MM.1S (cell line): ENCODE data around the gene HPGDS.
"Not testable (repeated sequence)": the region's sequence is repeated elsewhere in the genome, so short reads cannot be mapped to it uniquely, and the experiment has no call there.

Experiments used
- DNase-seq: peaks from one replicate; pipeline ENCODE4 v3.0.0-alpha.2; 2015
- H2AFZ ChIP-seq: fragments of 300-600 bp; sonication (generic); 2 replicates; pipeline ENCODE4 v1.6.0; 2016; ENCODE audit warnings: antibody characterized with exemption, low read length
- H3F3A ChIP-seq: fragments of 300-600 bp; sonication (generic); 2 replicates; pipeline ENCODE4 v1.6.1; 2016; ENCODE audit warnings: mild to moderate bottlenecking, antibody characterized with exemption, low read length, moderate library complexity, mixed read lengths; ENCODE audit not compliant: insufficient read depth
- H3K27ac ChIP-seq: fragments of 300-600 bp; sonication (generic); 2 replicates; pipeline ENCODE4 v1.5.1; 2016; ENCODE audit warnings: mild to moderate bottlenecking, low read length
- H3K27me3 ChIP-seq: fragments of 300-600 bp; sonication (generic); replicated peaks from 2 replicates; pipeline ENCODE4 v1.6.0; 2016; ENCODE audit warnings: low read length; ENCODE audit not compliant: insufficient read depth
- H3K36me3 ChIP-seq: fragments of 300-600 bp; sonication (generic); replicated peaks from 2 replicates; pipeline ENCODE4 v1.6.1; 2016; ENCODE audit warnings: mild to moderate bottlenecking, low read length, mixed read lengths; ENCODE audit not compliant: insufficient read depth
- H3K4me1 ChIP-seq: fragments of 300-600 bp; sonication (generic); 2 replicates; pipeline ENCODE4 v1.6.1; 2016; ENCODE audit warnings: low read length, mixed read lengths
- H3K4me2 ChIP-seq: fragments of 300-600 bp; sonication (generic); 2 replicates; pipeline ENCODE4 v1.6.0; 2016; ENCODE audit warnings: low read depth, low read length
- H3K4me3 ChIP-seq: fragments of 300-600 bp; sonication (generic); 2 replicates; pipeline ENCODE4 v1.5.1; 2016; ENCODE audit warnings: low read length, mixed read lengths
- H3K79me2 ChIP-seq: fragments of 300-600 bp; sonication (generic); 2 replicates; pipeline ENCODE4 v1.6.1; 2016; ENCODE audit warnings: mixed run types, low read length, mixed read lengths
- H3K9ac ChIP-seq: fragments of 300-600 bp; sonication (generic); 2 replicates; pipeline ENCODE4 v1.6.1; 2016; ENCODE audit warnings: low read length, mixed read lengths
- H3K9me2 ChIP-seq: fragments of 300-600 bp; sonication (generic); replicated peaks from 2 replicates; pipeline ENCODE4 v1.6.1; 2016; ENCODE audit warnings: mild to moderate bottlenecking, low read length, mixed read lengths; ENCODE audit not compliant: insufficient read depth
- H3K9me3 ChIP-seq: fragments of 300-600 bp; sonication (generic); replicated peaks from 2 replicates; pipeline ENCODE4 v1.6.1; 2016; ENCODE audit warnings: mild to moderate bottlenecking, low read length, mixed read lengths; ENCODE audit not compliant: insufficient read depth
- H4K20me1 ChIP-seq: fragments of 300-600 bp; sonication (generic); 2 replicates; pipeline ENCODE4 v1.6.1; 2016; ENCODE audit warnings: mild to moderate bottlenecking, low read length, moderate library complexity, mixed read lengths; ENCODE audit not compliant: insufficient read depth
- EZH2 ChIP-seq: fragments of 300-600 bp; sonication (generic); optimal IDR thresholded peaks from 2 replicates; pipeline ENCODE3; 2017; ENCODE audit warnings: low read depth, mild to moderate bottlenecking, antibody characterized with exemption, low read length, mixed read lengths
- EZH2phosphoT487 ChIP-seq: fragments of 300-600 bp; sonication (generic); IDR thresholded peaks from 2 replicates; pipeline ENCODE4 v1.6.1; 2018; ENCODE audit warnings: antibody characterized with exemption, low read length
- TF ChIP-seq, protein P1 (sequence below): fragments of 300-600 bp; sonication (generic); IDR thresholded peaks from 2 replicates; pipeline ENCODE4 v1.5.1; 2016; ENCODE audit warnings: antibody characterized with exemption, low read length, mixed read lengths

Gene HPGDS

DNA sequence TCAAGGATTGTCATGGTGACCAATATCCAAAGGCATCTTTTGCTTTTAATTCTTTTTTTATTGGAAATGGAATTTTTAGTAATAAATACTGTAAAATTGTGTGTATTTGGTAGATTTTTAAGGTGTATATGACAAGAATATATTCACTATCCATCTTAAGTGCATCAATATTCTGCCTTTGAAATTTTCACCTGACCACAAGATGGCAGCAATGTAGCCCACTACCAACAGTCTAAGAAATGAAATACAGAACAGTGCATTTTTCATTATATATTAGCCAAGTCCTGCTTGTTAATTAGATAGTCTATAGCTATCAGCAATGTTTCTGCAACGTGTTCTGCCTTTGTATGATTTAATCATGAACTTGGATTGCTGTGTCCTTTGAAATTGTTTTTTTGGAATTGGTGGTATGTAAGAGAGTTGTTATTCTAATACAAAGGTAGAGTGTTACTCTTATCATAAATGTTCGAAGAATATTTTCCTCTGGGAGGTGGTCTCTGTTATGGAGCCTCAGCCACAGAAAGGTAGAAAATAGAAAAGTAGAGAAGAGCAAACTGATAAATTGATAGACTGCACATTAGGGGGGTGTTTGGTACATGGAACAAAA, 38.2 kb downstream of the HPGDS start:
- H3K4me2 ChIP-seq = no peak overlapping the region
- no peak overlapping the region for H3K4me3 ChIP-seq
- H3K79me2 ChIP-seq = no peaks in the 10 kb centered on the region
- H3K9me2 ChIP-seq = no peaks in the 10 kb centered on the region
- no peak overlapping the region for H3K9ac ChIP-seq
- peak; percentile 34 for DNase-seq
- H3F3A ChIP-seq = no peaks in the 10 kb centered on the region
- no peak overlapping the region for H3K27ac ChIP-seq
- no peaks in the 10 kb centered on the region for H4K20me1 ChIP-seq
- H3K36me3 ChIP-seq = no peaks in the 10 kb centered on the region
- no peaks in the 10 kb centered on the region for H3K4me1 ChIP-seq
- H2AFZ ChIP-seq = no peak overlapping the region
- H3K9me3 ChIP-seq = no peaks in the 10 kb centered on the region
- H3K27me3 ChIP-seq = no peaks in the 10 kb centered on the region
- TF ChIP-seq, protein P1, sequence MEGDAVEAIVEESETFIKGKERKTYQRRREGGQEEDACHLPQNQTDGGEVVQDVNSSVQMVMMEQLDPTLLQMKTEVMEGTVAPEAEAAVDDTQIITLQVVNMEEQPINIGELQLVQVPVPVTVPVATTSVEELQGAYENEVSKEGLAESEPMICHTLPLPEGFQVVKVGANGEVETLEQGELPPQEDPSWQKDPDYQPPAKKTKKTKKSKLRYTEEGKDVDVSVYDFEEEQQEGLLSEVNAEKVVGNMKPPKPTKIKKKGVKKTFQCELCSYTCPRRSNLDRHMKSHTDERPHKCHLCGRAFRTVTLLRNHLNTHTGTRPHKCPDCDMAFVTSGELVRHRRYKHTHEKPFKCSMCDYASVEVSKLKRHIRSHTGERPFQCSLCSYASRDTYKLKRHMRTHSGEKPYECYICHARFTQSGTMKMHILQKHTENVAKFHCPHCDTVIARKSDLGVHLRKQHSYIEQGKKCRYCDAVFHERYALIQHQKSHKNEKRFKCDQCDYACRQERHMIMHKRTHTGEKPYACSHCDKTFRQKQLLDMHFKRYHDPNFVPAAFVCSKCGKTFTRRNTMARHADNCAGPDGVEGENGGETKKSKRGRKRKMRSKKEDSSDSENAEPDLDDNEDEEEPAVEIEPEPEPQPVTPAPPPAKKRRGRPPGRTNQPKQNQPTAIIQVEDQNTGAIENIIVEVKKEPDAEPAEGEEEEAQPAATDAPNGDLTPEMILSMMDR = peak; percentile 61
- TF ChIP-seq EZH2phosphoT487 (no peak), EZH2 (no peak)

DNA sequence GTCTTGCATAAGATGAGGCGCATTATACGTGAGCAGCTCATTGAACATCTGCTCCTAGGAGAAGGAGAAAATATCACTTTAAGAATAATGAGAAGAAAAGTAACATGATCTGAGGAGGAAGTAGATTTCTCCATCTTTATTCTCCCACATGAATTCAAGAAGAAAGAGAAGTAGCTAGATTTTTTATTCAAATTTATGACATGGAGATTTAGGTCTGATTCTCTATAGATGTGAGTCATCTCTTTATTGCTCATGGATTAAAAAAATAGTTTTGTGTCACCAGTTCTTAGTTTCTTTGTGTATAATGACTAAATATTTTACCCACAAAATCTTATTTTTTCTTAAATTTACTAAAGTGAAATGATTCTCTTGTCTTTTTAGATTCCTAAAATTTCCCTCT, 40.4 kb downstream of the HPGDS start:
- Histone ChIP-seq H3K27me3 (no peaks in the 10 kb centered on the region), H3K9ac (no peak overlapping the region), H3K9me3 (no peaks in the 10 kb centered on the region), H3K27ac (no peak overlapping the region), H3K4me1 (no peaks in the 10 kb centered on the region), H3F3A (no peaks in the 10 kb centered on the region), H3K4me3 (no peak overlapping the region), H3K9me2 (no peaks in the 10 kb centered on the region), H3K4me2 (no peak overlapping the region), H2AFZ (no peak overlapping the region), H4K20me1 (no peaks in the 10 kb centered on the region), H3K36me3 (no peaks in the 10 kb centered on the region), H3K79me2 (no peaks in the 10 kb centered on the region)
- DNase-seq = no peak
- TF ChIP-seq EZH2 (no peak), EZH2phosphoT487 (no peak)
- TF ChIP-seq, protein P1 = no peak

DNA sequence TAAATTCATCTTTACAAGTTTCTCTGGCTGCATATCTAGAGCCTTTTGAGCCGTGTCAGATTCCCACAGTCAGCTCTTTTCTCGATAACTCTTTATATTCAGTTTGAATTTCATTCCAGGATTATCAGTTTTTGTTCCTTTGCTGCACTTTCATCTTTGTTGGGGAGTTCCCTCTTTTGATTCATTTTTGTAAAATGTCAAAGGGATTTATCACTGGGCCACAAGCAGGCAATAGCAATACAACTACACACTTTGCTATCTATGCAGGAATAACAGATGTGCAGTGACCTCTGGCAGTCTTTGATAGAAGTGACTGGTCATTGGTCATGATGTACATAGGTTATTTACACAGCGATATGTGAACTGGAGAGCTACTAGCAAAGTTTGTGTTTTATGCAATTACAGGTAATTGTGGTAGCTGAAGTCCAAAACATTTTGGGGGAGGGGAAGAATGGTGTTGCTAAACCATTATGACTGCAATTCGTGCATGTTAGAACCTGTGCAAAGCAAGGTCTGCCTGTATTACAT, 43.8 kb downstream of the HPGDS start:
- Histone ChIP-seq H3K9me2 (no peaks in the 10 kb centered on the region), H3K4me1 (no peaks in the 10 kb centered on the region), H4K20me1 (no peaks in the 10 kb centered on the region), H3K4me3 (no peak overlapping the region), H3K9me3 (no peaks in the 10 kb centered on the region), H3K4me2 (no peak overlapping the region), H2AFZ (no peak overlapping the region), H3F3A (no peaks in the 10 kb centered on the region), H3K36me3 (no peaks in the 10 kb centered on the region), H3K27me3 (no peaks in the 10 kb centered on the region), H3K79me2 (no peaks in the 10 kb centered on the region), H3K9ac (no peak overlapping the region), H3K27ac (no peak overlapping the region)
- no peak for DNase-seq
- TF ChIP-seq EZH2 = no peak
- TF ChIP-seq, protein P1 = no peak
- TF ChIP-seq EZH2phosphoT487 = no peak

DNA sequence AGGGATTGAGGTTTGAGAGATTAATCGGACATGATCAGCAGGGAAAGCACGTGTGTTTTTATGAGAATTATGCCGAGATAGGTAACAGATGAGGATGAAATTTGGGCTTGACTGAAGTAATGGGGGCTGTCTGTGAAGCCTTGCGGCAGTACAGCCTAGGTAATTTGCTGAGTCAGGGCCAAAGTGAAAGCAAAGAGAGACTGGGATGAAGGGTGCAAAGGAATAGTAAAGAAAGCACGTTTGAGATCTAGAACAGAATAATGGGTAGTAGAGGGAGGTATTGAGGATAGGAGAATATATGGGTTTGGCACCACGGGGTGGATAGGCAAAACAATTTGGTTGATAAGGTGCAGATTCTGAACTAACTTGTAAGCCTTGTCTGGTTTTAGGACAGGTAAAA, 47.2 kb downstream of the HPGDS start:
- H3K9me2 ChIP-seq, H3K4me2 ChIP-seq, H3K79me2 ChIP-seq, H3K36me3 ChIP-seq, H3K4me3 ChIP-seq, H3K9ac ChIP-seq, H3F3A ChIP-seq, H3K4me1 ChIP-seq, H3K9me3 ChIP-seq, H3K27me3 ChIP-seq, H2AFZ ChIP-seq, DNase-seq, H3K27ac ChIP-seq, H4K20me1 ChIP-seq: not testable (repeated sequence)

DNA sequence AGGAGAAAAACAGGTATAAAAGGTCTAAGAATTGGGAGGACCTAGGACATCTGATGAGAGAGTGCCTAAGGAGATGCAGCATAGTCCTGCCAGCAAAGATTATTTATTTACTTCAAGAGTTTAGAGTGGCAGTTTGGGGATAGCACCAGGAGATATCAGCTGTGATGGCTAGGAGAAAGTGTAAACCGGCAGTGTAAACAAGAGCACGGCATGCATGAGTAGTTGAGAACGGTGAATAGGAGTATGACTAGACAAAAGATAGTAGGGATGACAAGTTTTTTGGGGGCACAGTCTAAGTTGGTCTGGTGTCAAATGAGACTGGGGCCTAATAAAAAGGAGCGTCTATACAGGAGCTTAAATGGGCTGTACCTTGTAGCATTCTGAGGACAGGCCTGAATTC, 48.7 kb downstream of the HPGDS start:
- not testable (repeated sequence) for H2AFZ ChIP-seq, H3K27ac ChIP-seq, H3K36me3 ChIP-seq, H4K20me1 ChIP-seq, H3K27me3 ChIP-seq, H3K4me3 ChIP-seq, H3K79me2 ChIP-seq, DNase-seq, H3K4me2 ChIP-seq, H3K9me3 ChIP-seq, H3K9ac ChIP-seq, H3K4me1 ChIP-seq, H3F3A ChIP-seq, H3K9me2 ChIP-seq
